HG03025 (cell line): ENCODE measurements around the gene PLA2G1B.

Experiments
- ATAC-seq: cut with Tn5 transposase; IDR thresholded peaks from one replicate; pipeline ENCODE4 v1.9.1; 2021; ENCODE audit warnings: mild to moderate bottlenecking, moderate library complexity; ENCODE audit not compliant: unreplicated experiment, low FRiP score

The PLA2G1B gene

DNA sequence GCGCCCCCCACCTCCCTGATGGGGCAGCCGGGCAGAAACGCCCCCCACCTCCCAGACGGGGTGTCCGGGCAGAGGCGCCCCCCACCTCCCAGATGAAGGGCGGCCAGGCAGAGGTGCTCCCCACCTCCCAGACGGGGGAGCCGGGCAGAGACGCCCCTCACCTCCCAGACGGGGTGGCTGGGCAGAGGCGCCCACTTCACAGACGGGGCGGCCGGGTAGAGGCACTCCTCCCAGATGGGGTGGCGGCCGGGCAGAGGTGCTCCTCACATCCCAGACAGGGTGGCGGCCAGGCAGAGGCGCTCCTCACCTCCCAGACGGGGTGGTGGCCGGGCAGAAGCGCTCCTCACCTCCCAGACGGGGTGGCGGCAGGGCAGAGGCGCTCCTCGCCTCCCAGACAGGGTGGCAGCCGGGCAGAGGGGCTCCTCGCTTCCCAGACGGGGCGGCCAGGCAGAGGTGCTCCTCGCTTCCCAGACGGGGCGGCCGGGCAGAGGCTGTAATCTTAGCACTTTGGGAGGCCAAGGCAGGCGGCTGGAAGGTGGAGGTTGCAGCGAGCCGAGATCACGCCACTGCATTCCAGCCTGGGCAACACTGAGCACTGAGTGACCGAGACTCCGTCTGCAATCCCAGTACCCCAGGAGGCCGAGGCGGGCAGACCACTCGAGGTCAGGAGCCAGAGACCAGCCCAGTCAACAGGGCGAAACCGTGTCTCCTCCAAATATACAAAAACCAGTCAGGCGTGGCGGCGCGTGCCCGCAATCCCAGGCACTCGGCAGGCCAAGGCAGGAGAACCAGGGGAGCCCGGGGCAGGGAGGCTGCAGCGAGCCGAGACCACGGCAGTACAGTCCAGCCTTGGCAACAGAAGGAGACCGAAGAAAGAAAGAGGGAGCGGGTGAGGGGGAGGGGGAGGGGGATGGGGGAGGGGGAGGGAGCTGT, 49.2 kb downstream of the PLA2G1B start:
- ATAC-seq, result no peak

DNA sequence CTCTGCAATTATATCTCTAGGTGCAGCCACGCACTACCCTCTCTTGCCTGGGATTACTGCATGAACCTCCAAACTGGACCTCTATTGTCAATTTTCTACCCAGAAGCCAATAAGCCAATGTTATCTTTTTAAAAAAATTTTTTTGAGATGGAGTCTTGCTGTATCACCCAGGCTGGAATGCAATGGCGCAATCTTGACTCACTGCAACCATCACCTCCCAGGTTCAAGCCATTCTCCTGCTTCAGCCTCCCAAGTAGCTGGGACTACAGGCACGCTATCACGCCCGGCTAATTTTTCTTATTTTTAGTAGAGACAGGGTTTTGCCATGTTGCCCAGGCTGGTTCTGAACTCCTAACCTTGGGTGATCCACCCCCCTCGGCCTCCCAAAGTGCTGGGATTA, 50.8 kb downstream of the PLA2G1B start:
- ATAC-seq, result no peak
